DOHH2 (cell line): Measurements from ENCODE around the gene MBP.

ENCODE experiments used
- H3F3A ChIP-seq: fragments of 200-600 bp; sonication (generic), shearing (Covaris generic); 2 replicates; pipeline ENCODE4 v1.6.0; 2016; ENCODE audit warnings: antibody characterized with exemption, mild to moderate bottlenecking; ENCODE audit not compliant: control insufficient read depth, insufficient read depth
- H3K27ac ChIP-seq: fragments of 200-600 bp; sonication (generic); 2 replicates; pipeline ENCODE4 v1.5.1; 2014; ENCODE audit warnings: low read depth, mild to moderate bottlenecking, low read length, moderate library complexity
- H3K27me3 ChIP-seq: fragments of 200-600 bp; sonication (generic); 2 replicates; pipeline ENCODE4 v1.6.1; 2014; ENCODE audit warnings: mild to moderate bottlenecking, low read length, mixed read lengths; ENCODE audit not compliant: control insufficient read depth
- H3K36me3 ChIP-seq: fragments of 200-600 bp; sonication (generic); 2 replicates; pipeline ENCODE4 v1.6.1; 2014; ENCODE audit warnings: mild to moderate bottlenecking, low read length, moderate library complexity, mixed read lengths; ENCODE audit not compliant: control insufficient read depth
- H3K4me1 ChIP-seq: fragments of 200-600 bp; sonication (generic); 2 replicates; pipeline ENCODE4 v1.6.1; 2014; ENCODE audit warnings: mild to moderate bottlenecking, low read length, mixed read lengths; ENCODE audit not compliant: control insufficient read depth
- H3K4me2 ChIP-seq: fragments of 200-600 bp; sonication (generic); 2 replicates; pipeline ENCODE4 v1.6.0; 2014; ENCODE audit warnings: mild to moderate bottlenecking, low read length, moderate library complexity
- H3K4me3 ChIP-seq: fragments of 200-600 bp; sonication (generic); 2 replicates; pipeline ENCODE4 v1.5.1; 2014; ENCODE audit warnings: mild to moderate bottlenecking, low read length, mixed read lengths
- H3K79me2 ChIP-seq: fragments of 200-600 bp; sonication (generic); 2 replicates; pipeline ENCODE4 v1.6.1; 2014; ENCODE audit warnings: mild to moderate bottlenecking, low read length, mixed read lengths; ENCODE audit not compliant: control insufficient read depth
- H3K9me2 ChIP-seq: fragments of 200-600 bp; sonication (generic); replicated peaks from 2 replicates; pipeline ENCODE4 v1.6.1; 2014; ENCODE audit warnings: mild to moderate bottlenecking, low read length, mixed read lengths; ENCODE audit not compliant: control insufficient read depth
- H3K9me3 ChIP-seq: fragments of 200-600 bp; sonication (generic); 2 replicates; pipeline ENCODE4 v1.6.1; 2014; ENCODE audit warnings: antibody characterized with exemption, low read length, mixed read lengths; ENCODE audit not compliant: control insufficient read depth, insufficient read depth
- H4K20me1 ChIP-seq: fragments of 200-600 bp; sonication (generic); 2 replicates; pipeline ENCODE4 v1.6.0; 2014; ENCODE audit warnings: low read depth, mild to moderate bottlenecking, antibody characterized with exemption, low read length, moderate library complexity; ENCODE audit not compliant: control insufficient read depth, insufficient read depth
- CTCF ChIP-seq: fragments of 200-600 bp; sonication (generic); IDR thresholded peaks from one replicate; pipeline ENCODE4 v1.5.1; 2014; ENCODE audit warnings: antibody characterized with exemption, mild to moderate bottlenecking, low read depth, low read length; ENCODE audit not compliant: poor library complexity, severe bottlenecking
- EZH2phosphoT487 ChIP-seq: fragments of 200-600 bp; sonication (generic); IDR thresholded peaks from 2 replicates; pipeline ENCODE4 v1.6.1; 2017; ENCODE audit warnings: borderline replicate concordance, mild to moderate bottlenecking, antibody characterized with exemption, low read length, moderate library complexity, mixed read lengths

MBP gene

GRCh38 chr18:77012806-77013541 lies 119.6 kb downstream of the MBP start:
- Histone ChIP-seq H4K20me1 (no peaks in the 10 kb centered on the region; the same call in 1 of the 2 replicates), H3K4me3 (no peak overlapping the region)

DNA sequence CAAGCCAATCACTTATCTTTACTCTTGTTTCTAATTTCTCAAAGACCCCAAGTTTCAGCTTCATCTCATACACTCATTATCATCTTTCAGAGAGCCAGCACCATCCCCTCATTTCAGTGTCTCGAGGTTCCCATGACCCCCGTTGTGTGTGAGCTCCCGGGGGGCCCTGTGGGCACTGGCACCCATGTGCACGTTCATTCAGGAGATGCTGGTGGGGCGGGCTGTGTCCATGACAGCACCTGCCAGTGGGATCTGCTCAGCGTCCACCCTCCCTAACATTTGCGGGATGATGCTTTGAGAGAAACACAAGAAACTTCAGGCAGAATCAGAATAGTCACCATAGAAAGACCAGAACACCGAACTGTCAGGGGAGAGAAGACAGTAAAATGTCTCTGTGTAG lies 120.5 kb downstream of the MBP start:
- no peak for TF ChIP-seq EZH2phosphoT487
- TF ChIP-seq CTCF, result no peak
- Histone ChIP-seq H4K20me1 (no peaks in the 10 kb centered on the region; the same call in 1 of the 2 replicates), H3K79me2 (no peaks in the 10 kb centered on the region), H3K9me2 (no peaks in the 10 kb centered on the region), H3K4me1 (peaks cover 11% of the 10 kb centered on the region), H3K27me3 (no peaks in the 10 kb centered on the region), H3F3A (no peaks in the 10 kb centered on the region), H3K9me3 (no peaks in the 10 kb centered on the region), H3K4me2 (no peak overlapping the region), H3K36me3 (peaks cover 16% of the 10 kb centered on the region), H3K27ac (no peak overlapping the region), H3K4me3 (no peak overlapping the region)

More at GRCh38 chr18:77012806-77013541, 119.6 kb downstream of the MBP start:
- Histone ChIP-seq H3K36me3 (peaks cover 22% of the 10 kb centered on the region), H3K4me2 (no peak overlapping the region), H3K9me2 (no peaks in the 10 kb centered on the region), H3K4me1 (peaks cover 6% of the 10 kb centered on the region), H3K79me2 (no peaks in the 10 kb centered on the region), H3F3A (no peaks in the 10 kb centered on the region), H3K9me3 (no peaks in the 10 kb centered on the region), H3K27ac (no peak overlapping the region), H3K27me3 (no peaks in the 10 kb centered on the region)
- TF ChIP-seq CTCF (no peak), EZH2phosphoT487 (no peak)

DNA sequence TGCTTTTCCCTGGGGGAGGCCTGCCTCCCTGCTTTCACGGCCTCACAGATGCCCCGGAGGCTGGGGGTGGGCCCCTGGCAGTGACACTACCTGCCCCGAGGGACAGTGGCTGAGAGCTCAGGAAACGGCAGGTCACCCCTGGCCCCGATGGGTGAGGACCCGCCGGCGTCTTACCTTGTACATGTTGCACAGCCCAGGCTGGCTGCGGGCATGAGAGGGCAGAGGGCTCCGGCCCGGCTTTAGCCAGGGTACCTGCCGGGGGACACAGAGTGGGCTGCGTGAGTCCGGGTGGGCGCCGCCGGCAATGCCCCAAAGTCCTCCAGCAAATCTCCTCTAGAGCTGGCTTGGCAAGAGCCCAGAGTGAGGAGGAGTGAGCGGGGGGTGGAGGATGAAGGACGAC lies 122.9 kb downstream of the MBP start:
- peaks cover 12% of the 10 kb centered on the region for H3K4me1 ChIP-seq
- TF ChIP-seq EZH2phosphoT487 (no peak), CTCF (no peak)
- H3K9me2 ChIP-seq, result no peaks in the 10 kb centered on the region
- no peak overlapping the region for H3K27ac ChIP-seq
- H3K27me3 ChIP-seq, result no peaks in the 10 kb centered on the region
- H3K4me3 ChIP-seq, result no peak overlapping the region
- H3K79me2 ChIP-seq, result no peaks in the 10 kb centered on the region
- no peaks in the 10 kb centered on the region for H4K20me1 ChIP-seq
- no peak overlapping the region for H3K4me2 ChIP-seq
- H3K9me3 ChIP-seq, result no peaks in the 10 kb centered on the region
- no peaks in the 10 kb centered on the region; the same call in 1 of the 2 replicates for H3K36me3 ChIP-seq
- no peaks in the 10 kb centered on the region for H3F3A ChIP-seq
